ENCODE results near the gene TUBA4A. TPM values are rescaled to one million over a fixed set of nuclear protein-coding genes. Genes with fewer than 3 reads are reported as not detected.

Gene TUBA4A
- total RNA-seq, 4 donors from 2014 or later: 33.2 to 89.3 (median 56.2) TPM

DNA sequence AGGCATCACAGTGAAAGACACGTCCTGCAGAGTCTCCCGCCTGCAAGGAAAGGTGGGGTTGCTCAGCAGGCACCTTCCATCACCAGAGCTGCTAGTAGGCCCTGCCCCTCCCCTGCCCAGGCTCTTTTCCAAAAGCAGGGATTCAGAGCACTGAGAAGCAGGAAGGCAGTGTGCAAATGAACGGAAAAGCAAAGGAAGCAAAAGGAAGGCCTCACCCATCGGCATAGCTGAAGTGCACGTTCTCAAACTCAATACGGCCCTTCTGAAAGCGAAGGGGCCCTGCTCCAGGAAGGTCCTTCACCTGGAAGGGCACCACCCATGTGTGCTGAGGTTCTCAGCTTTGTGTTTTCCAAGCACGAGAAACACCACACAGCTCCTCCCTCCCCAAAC, 40.7 kb downstream of the TUBA4A start:
- no peaks in the 10 kb centered on the region for H3K27me3 ChIP-seq
- ATAC-seq: no peak
- H3K4me3 ChIP-seq: no peak overlapping the region
- WGBS, 2 donors (ENCODE audit: low coverage in 1 of 2): 86 to 92% methylated on average over 6 of the region's 8 CpGs
- H3K36me3 ChIP-seq: peaks cover 0 to 78% of the 10 kb centered on the region in 2 donors
- no peaks in the 10 kb centered on the region for H3K9me3 ChIP-seq
- TF ChIP-seq POLR2A (IDR thresholded peaks at IDR 0.05): no peak
- no peak for TF ChIP-seq POLR2AphosphoS5 (IDR thresholded peaks at IDR 0.05)
- TF ChIP-seq, protein P1, sequence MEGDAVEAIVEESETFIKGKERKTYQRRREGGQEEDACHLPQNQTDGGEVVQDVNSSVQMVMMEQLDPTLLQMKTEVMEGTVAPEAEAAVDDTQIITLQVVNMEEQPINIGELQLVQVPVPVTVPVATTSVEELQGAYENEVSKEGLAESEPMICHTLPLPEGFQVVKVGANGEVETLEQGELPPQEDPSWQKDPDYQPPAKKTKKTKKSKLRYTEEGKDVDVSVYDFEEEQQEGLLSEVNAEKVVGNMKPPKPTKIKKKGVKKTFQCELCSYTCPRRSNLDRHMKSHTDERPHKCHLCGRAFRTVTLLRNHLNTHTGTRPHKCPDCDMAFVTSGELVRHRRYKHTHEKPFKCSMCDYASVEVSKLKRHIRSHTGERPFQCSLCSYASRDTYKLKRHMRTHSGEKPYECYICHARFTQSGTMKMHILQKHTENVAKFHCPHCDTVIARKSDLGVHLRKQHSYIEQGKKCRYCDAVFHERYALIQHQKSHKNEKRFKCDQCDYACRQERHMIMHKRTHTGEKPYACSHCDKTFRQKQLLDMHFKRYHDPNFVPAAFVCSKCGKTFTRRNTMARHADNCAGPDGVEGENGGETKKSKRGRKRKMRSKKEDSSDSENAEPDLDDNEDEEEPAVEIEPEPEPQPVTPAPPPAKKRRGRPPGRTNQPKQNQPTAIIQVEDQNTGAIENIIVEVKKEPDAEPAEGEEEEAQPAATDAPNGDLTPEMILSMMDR (IDR thresholded peaks at IDR 0.05): no peak
- no peak for TF ChIP-seq EP300 (IDR thresholded peaks at IDR 0.05)
- H3K4me1 ChIP-seq: peaks cover 0 to 39% (median 9%) of the 10 kb centered on the region in 3 donors
- H3K27ac ChIP-seq: no peak overlapping the region

DNA sequence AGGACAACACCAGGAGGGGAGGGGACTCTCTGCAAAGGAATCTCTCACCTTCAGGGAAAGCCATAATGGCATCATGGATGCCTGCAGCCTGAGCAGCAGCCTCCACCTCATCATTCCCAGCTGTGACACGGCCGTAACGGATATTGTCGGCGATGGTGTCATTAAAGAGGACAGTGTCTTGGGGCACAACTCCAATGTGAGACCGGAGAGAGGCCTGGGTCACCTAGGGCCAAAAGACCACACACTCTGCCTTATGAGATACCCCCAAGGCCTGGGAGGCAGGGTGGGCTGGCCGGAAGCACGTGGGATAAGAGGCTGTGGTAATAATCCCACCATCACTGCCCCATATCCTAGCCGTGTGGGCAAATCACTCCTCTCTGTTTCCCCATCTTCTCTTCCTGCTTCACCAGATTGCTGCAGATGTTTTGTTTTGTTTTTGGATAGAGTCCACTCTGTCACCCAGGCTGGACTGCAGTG, 42.8 kb downstream of the TUBA4A start:
- TF ChIP-seq POLR2AphosphoS5 (IDR thresholded peaks at IDR 0.05) (no peak), EP300 (IDR thresholded peaks at IDR 0.05) (no peak), POLR2A (IDR thresholded peaks at IDR 0.05) (no peak)
- TF ChIP-seq, protein P1 (IDR thresholded peaks at IDR 0.05): no peak
- no peak for ATAC-seq
- Histone ChIP-seq H3K9me3 (no peaks in the 10 kb centered on the region), H3K4me1 (peaks cover 0 to 33% (median 9%) of the 10 kb centered on the region in 3 donors), H3K27ac (no peak overlapping the region), H3K36me3 (peaks cover 0 to 75% of the 10 kb centered on the region in 2 donors), H3K4me3 (no peak overlapping the region), H3K27me3 (no peaks in the 10 kb centered on the region)
- WGBS, 2 donors (ENCODE audit: low coverage in 1 of 2): 86 to 87% methylated on average over 3 to 6 of the region's 9 CpGs

DNA sequence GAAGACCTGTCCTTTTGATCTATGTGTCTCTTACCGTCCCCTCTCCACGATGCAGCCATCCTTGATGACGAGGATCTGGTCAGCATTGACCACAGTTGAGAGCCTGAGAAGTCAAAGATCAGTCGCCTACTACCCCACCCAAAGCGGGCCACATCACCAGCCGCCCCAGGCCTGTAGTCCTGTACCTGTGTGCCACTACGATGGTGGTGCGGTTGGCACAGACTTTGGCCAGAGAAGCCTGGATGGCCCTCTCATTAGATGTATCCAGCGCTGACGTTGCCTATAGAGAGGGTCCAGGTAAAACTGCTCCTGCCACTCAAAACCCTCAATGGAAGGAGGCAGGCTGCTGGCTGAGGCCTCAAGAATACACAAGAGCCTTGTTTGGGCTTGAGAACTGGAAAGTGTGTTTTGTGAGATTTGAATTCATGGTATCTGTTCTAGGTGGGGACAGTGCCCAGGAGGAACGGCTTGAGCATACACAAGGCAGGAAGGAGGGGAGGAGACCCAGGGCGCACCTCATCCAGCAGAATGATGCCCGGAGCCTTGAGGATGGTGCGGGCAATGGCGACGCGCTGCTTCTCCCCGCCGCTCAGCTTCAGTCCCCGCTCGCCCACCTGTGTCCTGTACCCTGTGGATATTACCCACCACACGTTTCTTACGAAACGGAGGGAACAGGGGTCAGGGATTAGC, 43.4 kb downstream of the TUBA4A start:
- WGBS, 2 donors (ENCODE audit: low coverage in 1 of 2): 69 to 82% methylated on average over 7 to 13 of the region's 24 CpGs
- Histone ChIP-seq H3K4me1 (peaks cover 0 to 30% (median 9%) of the 10 kb centered on the region in 3 donors), H3K27ac (peak overlapping the region in 1 of 4 donors; percentile 16), H3K36me3 (peaks cover 0 to 70% of the 10 kb centered on the region in 2 donors), H3K4me3 (no peak overlapping the region), H3K9me3 (no peaks in the 10 kb centered on the region), H3K27me3 (no peaks in the 10 kb centered on the region)
- ATAC-seq: no peak
- TF ChIP-seq POLR2AphosphoS5 (IDR thresholded peaks at IDR 0.05): no peak

DNA sequence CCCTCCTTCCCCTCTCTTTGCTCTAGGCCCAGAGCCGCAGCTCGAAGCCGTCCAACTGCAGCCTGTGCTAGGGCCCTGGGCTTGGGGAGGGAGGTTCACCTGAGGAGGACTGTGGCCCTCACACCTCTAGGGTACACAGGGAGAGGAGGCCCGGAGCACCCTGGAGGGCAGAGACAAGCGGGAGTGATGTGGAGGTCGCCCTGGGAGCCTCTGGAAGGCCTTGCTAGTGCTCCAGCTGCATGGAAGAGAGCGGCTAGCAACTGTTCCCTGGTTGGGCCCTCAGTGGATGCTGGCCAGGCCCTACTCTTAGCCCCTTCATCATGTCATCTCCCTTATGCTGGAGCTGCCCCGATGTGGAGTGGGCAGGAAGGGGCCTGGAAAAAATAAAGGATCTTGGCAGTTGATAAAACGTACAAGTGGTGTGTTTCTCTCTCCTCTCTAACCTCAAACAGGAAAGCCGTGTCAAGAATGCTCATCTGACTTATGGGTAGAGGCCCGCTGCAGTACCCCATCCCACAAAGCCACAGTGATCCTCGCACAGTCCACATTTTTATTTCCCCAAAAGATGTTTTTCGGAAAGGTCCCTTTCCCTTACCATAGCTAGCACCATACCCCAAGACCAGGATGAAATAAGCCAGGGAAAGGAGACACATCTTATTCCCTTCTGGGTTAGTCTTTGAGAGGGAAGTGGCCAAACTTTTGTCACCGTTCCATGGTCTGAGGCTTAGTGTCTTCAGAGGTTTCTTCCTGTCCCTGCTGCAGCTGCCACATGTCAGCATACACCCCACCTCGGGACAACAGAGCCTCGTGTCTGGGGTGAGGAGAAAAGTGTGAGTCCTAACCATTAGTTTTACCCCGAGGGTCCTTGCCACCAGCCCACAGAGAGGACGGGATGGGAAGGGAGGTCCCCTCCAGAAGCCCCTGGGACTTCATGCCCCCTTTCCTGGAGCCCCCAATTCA, 44.2 kb downstream of the TUBA4A start:
- no peak for ATAC-seq

More for the DNA sequence above, 44.2 kb downstream of the TUBA4A start:
- TF ChIP-seq POLR2A (IDR thresholded peaks at IDR 0.05) (no peak), POLR2AphosphoS5 (IDR thresholded peaks at IDR 0.05) (no peak)
- TF ChIP-seq, protein P1 (IDR thresholded peaks at IDR 0.05): no peak
- Histone ChIP-seq H3K27me3 (no peaks in the 10 kb centered on the region), H3K36me3 (peaks cover 0 to 61% of the 10 kb centered on the region in 2 donors), H3K4me3 (no peak overlapping the region), H3K9me3 (no peaks in the 10 kb centered on the region), H3K27ac (peak overlapping the region in 1 of 4 donors; percentile 26), H3K4me1 (peaks cover 0 to 29% (median 9%) of the 10 kb centered on the region in 3 donors)
- WGBS, 2 donors (ENCODE audit: low coverage in 1 of 2): 71 to 94% methylated on average over 3 to 12 of the region's 18 CpGs

All from gastroesophageal sphincter (tissue), 4 donors.